ENCODE results near the gene SIPA1L3. TPM values are rescaled to one million over a fixed set of nuclear protein-coding genes. Genes with fewer than 3 reads are reported as not detected.
"Not testable (repeated sequence)": the region's sequence is repeated elsewhere in the genome, so short reads cannot be mapped to it uniquely, and the experiment has no call there.

Gene SIPA1L3
- total RNA-seq, 1 experiment from 2014 or later, result 13.4 TPM

- DNase-seq (ENCODE audit: low read depth), result no peak
Measured at GRCh38 chr19:38019396-38019724, 112.4 kb downstream of the SIPA1L3 start.

- DNase-seq (ENCODE audit: low read depth), result no peak
Measured at GRCh38 chr19:38020311-38020710, 113.3 kb downstream of the SIPA1L3 start.

- DNase-seq (ENCODE audit: low read depth), result no peak
Measured at GRCh38 chr19:38021352-38021751, 114.3 kb downstream of the SIPA1L3 start.

GRCh38 chr19:38022791-38023670, 116.0 kb downstream of the SIPA1L3 start:
- no peak for DNase-seq (ENCODE audit: low read depth)

- DNase-seq (ENCODE audit: low read depth), result no peak
Measured at GRCh38 chr19:38023671-38024541, 116.9 kb downstream of the SIPA1L3 start.

GRCh38 chr19:38024992-38025908, 118.2 kb downstream of the SIPA1L3 start:
- no peak for DNase-seq (ENCODE audit: low read depth)

- no peak for DNase-seq (ENCODE audit: low read depth)
Measured at GRCh38 chr19:38025909-38026307, 118.9 kb downstream of the SIPA1L3 start.

GRCh38 chr19:38028913-38029510, 122.0 kb downstream of the SIPA1L3 start:
- DNase-seq (ENCODE audit: low read depth), result no peak

GRCh38 chr19:38030001-38030400, 123.0 kb downstream of the SIPA1L3 start:
- DNase-seq (ENCODE audit: low read depth), result not testable (repeated sequence)

- no peak for DNase-seq (ENCODE audit: low read depth)
Measured at GRCh38 chr19:38030686-38031422, 123.8 kb downstream of the SIPA1L3 start.

GRCh38 chr19:38031423-38031770, 124.4 kb downstream of the SIPA1L3 start:
- DNase-seq (ENCODE audit: low read depth), result peak; percentile 68

GRCh38 chr19:38032151-38032550, 125.1 kb downstream of the SIPA1L3 start:
- DNase-seq (ENCODE audit: low read depth), result no peak

GRCh38 chr19:38032951-38033350, 125.9 kb downstream of the SIPA1L3 start:
- DNase-seq (ENCODE audit: low read depth), result no peak

- DNase-seq (ENCODE audit: low read depth), result peak; percentile 64
Measured at GRCh38 chr19:38033658-38034491, 126.9 kb downstream of the SIPA1L3 start.

- DNase-seq (ENCODE audit: low read depth), result peak; percentile 85
Measured at GRCh38 chr19:38034492-38034860, 127.5 kb downstream of the SIPA1L3 start.

GRCh38 chr19:38035515-38036495, 128.8 kb downstream of the SIPA1L3 start:
- peak; percentile 74 for DNase-seq (ENCODE audit: low read depth)

GRCh38 chr19:38036707-38037611, 130.0 kb downstream of the SIPA1L3 start:
- no peak for DNase-seq (ENCODE audit: low read depth)
